Glomerular endothelial cell (primary cell): ENCODE results near the gene COPE. TPM values are rescaled to one million over a fixed set of nuclear protein-coding genes. Genes with fewer than 3 reads are reported as not detected.
"Not testable (repeated sequence)": the region's sequence is repeated elsewhere in the genome, so short reads cannot be mapped to it uniquely, and the experiment has no call there.

ENCODE experiments used
- DNase-seq: peaks from one replicate; pipeline ENCODE4 v3.0.0-alpha.2; 2011; ENCODE audit warnings: low read depth, low spot score; ENCODE audit errors: extremely low read depth
- total RNA-seq: library from RNA; depleted of rRNA; stranded (reverse); fragments of >200 nt; gene quantifications from 2 replicates; pipeline ENCODE4 v1.2.3, GENCODE V29; 2015

Gene COPE
- total RNA-seq, 1 donor from 2014 or later: 311 TPM

DNA sequence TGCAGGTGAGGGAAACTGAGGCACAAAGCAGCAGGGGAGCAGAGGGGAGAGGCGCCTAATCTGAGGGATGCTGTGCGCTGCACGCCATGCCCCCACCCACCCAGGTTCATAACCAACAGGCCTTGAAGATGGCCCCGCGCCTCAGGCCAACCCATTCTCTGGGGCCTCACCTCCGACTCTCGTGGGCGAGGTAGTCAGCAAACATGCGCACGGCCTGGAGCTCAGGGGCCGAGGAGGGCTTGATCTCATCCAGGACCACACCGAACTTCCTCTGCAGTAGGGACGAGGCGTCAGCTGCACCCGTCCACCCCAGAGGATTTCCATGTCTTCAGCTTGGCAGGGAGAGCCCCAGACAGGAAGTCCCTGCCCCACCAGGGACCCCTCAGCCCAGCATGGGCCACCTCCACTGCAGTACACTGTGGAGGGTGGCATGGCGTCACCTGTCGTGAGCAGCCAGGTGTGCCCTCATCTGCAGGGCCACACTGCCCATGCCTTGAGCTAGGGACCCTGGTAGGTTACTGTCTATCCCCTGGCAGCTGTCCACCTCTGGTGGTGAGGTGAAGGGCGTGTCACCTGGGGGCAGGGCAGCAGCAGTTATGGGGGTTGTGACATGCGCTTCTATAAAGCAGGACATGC is 8.3 kb downstream of the COPE start:
- DNase-seq: no peak

GRCh38 chr19:18910010-18910409 is 9.2 kb downstream of the COPE start:
- DNase-seq: no peak

GRCh38 chr19:18908917-18909619 is 10.1 kb downstream of the COPE start:
- DNase-seq: no peak

DNA sequence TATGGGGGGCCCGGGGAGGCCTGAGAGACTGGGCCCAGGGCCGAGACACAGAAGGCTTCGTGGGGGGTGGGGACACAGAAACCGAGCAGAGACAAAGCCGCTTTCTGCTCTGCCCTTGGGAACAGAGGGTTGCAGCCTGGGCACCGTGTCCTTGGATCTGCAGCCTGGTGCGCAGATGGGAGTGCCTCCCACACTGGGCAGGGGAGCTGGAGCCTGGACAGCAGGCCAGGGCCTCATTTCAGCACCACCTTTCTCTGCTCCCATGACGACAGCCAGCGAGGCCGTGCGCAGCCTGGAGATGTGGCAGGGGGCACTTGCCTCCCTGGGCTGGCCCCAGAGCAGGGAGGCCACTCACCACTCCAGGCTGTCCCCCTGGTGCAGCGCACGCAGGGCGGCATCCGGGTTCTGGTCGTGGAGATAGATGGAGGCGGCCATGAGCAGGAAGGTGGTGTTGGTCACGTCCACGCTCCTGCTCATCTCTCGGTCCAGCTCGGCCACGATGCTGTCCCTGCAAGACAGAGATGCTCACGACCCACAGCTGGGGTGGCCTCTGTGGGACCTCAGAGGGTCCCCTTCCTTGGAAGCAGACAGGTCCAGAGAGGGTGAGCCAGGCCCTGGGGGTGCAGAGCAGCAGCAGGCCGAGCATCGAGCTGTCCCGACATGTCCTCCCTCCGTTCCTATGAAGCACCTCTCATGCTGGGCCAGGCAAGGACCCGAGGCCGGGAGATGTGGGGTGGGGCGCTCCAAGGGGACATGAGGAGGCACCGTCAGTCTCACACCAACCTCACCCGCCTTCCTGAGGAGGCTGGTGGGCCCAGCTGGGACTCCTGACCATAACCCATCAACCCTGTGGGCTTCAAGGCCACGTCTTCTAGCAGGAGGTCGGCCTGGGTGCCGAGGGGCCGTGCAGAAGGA is 12.3 kb downstream of the COPE start:
- no peak for DNase-seq

GRCh38 chr19:18905513-18906236 is 13.5 kb downstream of the COPE start:
- DNase-seq: no peak

- no peak for DNase-seq
Measured at GRCh38 chr19:18905058-18905456, 14.1 kb downstream of the COPE start.

DNA sequence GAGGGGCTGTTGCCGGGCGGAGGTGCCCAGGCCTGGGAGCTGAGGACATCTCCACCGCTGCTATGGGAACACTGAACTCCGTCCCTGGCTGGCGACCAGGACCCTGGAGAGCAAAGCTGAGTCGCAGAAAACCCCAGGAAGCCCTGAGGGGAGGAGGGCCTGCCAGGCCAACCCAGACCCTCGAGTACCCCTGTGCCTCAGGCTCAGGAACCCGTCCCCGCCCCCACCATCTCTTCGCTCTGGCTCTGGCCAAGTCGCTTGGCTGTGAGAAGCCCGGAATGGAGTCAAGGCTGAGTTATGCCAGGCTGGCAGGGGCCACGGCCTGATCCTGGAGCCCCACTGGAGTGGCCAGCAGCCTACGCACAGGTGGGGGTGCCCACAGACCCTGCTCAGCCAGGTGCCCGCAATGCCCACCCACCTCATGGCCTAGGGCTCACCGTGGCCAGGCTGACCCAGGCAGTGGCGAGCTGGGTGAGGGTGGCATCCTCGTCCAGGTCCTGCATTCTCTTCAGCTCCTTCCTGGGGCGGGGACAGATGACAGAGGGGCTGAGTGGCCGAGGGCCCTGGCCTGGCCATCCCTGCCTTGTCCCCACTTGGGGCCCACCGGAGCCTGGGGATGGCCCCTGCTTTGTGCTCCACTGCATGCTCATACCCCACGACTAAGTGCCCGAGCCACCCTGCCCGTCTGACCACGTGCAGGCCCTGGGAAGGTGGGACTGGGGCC is 14.7 kb downstream of the COPE start:
- no peak for DNase-seq

DNA sequence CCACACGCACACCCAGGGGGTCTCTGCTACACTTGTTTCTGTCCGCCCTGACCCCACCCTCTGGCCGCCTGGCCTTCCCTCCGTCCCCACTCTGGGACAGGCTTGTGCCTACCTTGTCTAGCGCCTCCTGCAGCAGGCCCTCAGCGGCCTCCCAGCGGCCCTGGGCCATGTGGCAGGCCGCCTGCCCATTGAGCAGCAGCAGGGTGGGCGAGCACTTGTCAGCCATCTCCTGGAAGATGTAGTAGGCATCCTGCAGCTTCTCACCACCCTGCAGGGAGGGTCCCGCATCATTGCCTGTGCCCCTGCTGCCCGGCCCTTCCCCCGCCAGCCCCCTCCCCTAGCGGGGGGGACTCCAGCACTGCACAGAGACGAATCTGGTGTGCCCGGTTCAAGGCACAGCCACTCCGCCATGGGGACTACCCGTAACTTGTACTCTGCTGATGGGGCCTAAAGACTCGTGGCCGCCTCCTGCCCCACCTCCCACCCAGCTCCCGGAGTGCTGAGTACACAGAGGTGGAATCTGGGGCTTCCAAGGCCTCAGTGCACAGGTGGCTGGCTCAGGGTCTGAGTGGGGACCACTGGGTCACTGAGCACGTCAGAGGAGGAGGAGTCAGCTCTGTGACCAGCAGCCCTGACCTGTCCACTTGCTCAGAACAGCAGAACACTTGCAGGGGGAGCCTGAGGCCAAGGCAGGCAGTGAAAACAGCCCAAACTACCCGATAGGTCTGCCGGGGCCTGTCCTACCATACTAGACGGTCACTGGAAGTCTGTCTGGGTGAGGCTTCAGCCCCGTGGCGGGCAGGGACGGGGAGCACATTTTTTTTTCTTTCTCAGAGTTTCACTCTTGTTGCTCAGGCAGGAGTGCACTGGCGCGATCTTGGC is 15.8 kb downstream of the COPE start:
- DNase-seq: no peak

GRCh38 chr19:18902519-18902918 is 16.7 kb downstream of the COPE start:
- not testable (repeated sequence) for DNase-seq

DNA sequence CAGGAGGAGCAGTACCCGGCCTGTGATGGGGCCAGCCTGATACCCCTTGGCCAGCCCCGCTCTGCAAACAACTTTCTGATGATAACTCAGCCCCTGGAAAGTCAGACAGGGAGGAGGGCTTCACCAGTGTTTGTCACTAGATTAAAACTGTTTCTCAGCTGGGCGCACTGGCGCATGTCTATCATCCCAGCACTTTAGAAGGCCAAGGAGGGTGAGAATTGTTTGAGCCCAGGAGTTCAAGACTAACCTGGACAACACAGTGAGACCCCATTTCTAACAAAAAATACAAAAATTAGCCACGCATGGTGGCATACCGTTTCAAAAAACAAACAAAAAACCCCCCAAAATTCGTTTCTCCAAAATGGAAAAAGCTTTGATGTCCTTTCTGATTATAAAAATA is 17.7 kb downstream of the COPE start:
- no peak for DNase-seq

- no peak for DNase-seq
Measured at GRCh38 chr19:18900700-18901481, 18.3 kb downstream of the COPE start.

DNA sequence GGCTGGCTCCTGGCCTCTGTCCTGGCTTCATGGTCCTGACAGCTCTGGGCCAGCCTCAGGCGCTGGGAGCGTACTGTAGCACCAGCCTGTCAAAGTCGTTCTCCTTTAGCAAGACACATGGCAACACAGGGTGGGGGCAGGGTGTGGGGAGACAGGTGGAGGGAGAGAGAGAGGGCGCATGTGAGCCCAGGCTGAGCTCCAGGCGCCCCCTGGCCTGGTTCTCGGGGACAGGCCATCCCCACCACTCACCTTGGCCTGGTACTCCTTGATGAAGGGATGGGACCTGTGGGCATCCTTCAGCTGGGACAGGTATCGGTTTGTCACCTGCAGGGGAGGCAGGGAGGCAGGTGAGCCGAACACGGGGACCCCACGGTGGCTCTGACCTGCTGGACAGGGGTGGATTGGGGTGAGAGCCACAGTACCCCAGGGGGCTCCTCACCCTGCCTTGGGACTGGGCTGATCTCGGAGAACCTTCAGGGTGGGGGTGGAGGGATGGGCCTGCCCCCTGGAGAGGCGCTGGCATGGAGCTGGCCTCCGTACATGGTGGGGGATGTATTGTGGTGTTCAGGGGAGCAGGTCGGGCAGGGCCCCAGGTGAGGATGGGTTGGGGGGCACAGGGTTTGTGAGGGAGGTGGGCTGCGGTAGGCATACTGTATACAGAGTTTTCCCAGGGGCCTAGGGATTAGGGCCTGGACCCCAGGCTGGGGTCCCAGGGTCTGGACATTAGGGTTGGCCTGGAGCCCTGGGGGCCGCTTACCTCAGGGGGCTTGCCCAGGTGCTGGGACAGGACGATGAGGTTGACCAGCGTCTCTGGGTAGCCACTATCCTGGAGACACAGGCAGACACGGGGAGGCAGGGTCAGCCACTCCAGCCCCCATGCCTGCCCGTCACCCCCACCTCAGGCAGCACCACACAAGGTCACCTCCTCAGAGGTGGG is 19.3 kb downstream of the COPE start:
- no peak for DNase-seq

DNA sequence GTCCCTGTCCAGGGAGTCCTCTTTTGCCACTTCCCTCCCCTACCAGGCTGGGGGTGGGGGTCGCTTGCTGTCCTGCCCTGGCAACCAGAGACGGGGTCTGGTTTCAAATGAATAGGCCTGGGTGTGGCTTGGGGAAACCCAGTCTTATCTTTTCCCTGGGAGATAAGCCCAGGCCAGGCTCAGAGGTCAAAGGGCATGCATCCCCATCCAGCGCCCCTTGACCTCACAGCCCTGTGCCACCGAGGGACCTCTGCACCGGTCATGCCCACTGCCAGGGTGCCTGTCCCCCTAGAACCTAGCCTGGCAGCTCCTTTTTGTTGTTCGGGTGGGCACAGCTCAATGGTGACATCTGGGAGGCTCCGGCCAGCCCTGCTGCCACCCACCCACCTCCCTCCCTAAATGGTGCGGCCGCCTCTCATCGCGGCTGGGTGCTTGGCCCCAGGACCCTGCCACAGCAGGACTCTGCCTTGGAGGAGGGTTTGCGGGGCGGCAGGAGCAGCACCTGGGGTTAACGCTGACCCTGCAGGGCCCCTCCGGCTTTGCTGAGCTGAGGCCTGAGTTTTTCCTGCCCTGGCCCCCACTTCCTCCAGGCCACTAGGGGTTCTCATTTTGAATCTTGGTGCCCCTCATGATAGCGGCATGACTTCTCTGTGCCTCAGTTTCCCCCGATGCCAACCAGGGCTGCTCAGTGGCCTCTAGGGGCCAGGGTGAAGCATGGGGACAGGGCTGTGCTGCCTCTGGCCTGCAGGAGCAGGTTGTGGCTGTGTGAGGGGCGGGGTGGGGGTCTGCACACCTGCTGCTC is 20.4 kb downstream of the COPE start:
- DNase-seq: no peak

DNA sequence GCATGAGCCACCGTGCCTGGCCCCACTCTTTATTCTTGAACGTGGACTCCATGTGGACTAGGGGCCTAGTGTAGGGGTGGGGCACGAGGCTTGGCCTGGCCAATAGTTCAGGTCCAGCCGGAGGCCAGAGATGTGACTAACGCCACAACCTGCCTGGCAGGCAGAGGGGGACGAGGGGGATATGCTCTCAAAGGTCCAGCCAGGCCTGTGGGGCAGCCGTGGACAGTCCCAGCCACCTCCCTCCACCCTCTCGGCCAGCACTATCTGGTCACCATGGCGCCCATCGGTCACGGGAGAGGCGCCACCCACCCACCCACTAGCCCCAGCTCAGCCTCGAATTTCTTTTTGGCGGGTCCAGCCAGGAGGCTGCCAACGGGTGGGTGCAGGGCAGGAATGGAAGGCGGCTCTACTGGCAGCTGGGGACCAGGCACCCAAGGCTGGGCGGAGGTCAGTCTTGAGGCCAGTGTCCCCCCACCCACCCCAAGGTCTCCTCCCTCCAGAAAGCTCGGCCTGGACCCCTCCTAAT is 21.0 kb downstream of the COPE start:
- no peak for DNase-seq

GRCh38 chr19:18897094-18898029 is 21.8 kb downstream of the COPE start:
- DNase-seq: no peak
